Esophagus muscularis mucosa (tissue), 4 donors: ENCODE results near the gene GTF3C1.

ENCODE experiments used
- EP300 ChIP-seq: sonication (generic); formaldehyde crosslinking; IDR thresholded peaks from one replicate; pipeline ENCODE4 v1.6.1; 2017; ENCODE audit warnings: antibody characterized with exemption
- POLR2A ChIP-seq: fragments of 450-650 bp; IDR thresholded peaks from one replicate; pipeline ENCODE4 v1.6.1; 2017; ENCODE audit warnings: antibody characterized with exemption, moderate library complexity, mild to moderate bottlenecking, low read depth
- TF ChIP-seq, protein P1 (sequence below), 3 experiments: fragments of 200-600 bp in 2 of 3; fragments of 450-650 bp in 1 of 3; sonication (generic) in 2 of 3; IDR thresholded peaks; one replicate each; pipeline ENCODE4 v1.5.1; 2017 to 2019; ENCODE audit warnings: antibody characterized with exemption in 3 of 3, mild to moderate bottlenecking in 2 of 3, moderate library complexity in 1 of 3

DNA sequence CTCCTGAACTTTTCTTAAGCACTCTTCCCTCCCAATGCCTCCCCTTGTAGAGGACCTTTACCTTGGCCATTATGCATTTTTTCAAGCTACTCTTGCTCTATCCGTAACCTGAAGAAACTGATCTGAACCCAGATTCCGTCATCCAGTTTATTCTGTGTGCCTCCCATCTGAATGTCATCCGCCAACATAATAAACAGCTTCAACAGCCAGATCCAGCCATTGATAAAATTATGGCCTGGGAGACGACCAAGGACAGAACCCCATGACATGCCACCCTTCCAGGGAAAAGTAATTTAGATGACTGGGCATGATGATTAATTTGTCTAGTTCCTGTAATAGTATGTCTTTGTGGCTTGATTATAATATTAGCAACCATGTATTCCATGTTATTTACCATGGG, 42.1 kb upstream of the GTF3C1 start:
- TF ChIP-seq EP300 (no peak), POLR2A (no peak)
- TF ChIP-seq, protein P1, sequence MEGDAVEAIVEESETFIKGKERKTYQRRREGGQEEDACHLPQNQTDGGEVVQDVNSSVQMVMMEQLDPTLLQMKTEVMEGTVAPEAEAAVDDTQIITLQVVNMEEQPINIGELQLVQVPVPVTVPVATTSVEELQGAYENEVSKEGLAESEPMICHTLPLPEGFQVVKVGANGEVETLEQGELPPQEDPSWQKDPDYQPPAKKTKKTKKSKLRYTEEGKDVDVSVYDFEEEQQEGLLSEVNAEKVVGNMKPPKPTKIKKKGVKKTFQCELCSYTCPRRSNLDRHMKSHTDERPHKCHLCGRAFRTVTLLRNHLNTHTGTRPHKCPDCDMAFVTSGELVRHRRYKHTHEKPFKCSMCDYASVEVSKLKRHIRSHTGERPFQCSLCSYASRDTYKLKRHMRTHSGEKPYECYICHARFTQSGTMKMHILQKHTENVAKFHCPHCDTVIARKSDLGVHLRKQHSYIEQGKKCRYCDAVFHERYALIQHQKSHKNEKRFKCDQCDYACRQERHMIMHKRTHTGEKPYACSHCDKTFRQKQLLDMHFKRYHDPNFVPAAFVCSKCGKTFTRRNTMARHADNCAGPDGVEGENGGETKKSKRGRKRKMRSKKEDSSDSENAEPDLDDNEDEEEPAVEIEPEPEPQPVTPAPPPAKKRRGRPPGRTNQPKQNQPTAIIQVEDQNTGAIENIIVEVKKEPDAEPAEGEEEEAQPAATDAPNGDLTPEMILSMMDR (IDR thresholded peaks at IDR 0.05): no peak
